HCT116 (cell line): ENCODE measurements around the gene CHAF1A. TPM values are rescaled to one million over a fixed set of nuclear protein-coding genes. Genes with fewer than 3 reads are reported as not detected.
A peak's percentile ranks its signal among the peaks of the same experiment; 100 is the strongest.

ENCODE experiments used
- ATAC-seq: fragments of 200-7000 bp; cut with Tn5 transposase; 2 replicates; pipeline ENCODE4 v1.9.1; 2020; ENCODE audit warnings: mild to moderate bottlenecking, moderate library complexity
- BruUV-seq: library from RNA; stranded (reverse); fragments of 400-500 nt; replicated peaks from 2 replicates; lab custom pipeline; 2021; lab: Mats Ljungman, UMichigan
- CTCF ChIA-PET: fragments of 300-600 bp; sonication (Branson Sonifier 250); formaldehyde crosslinking; loops from one replicate; lab custom pipeline; 2021; ENCODE audit warnings: antibody characterized with exemption; lab: Charles Lee
- POLR2A ChIA-PET: fragments of 300-600, 350-600 bp; sonication (Branson Sonifier 250); formaldehyde crosslinking; loops from one replicate; lab custom pipeline; 2021; ENCODE audit warnings: antibody characterized with exemption; lab: Charles Lee
- RAD21 ChIA-PET, 2 experiments: fragments of 300-600 bp; sonication (Branson Sonifier 250); formaldehyde crosslinking; loops; one replicate each; lab custom pipeline; 2023; ENCODE audit warnings: low total read pairs in 2 of 2; ENCODE audit not compliant: uncharacterized antibody in 2 of 2, unreplicated experiment in 2 of 2, low non-redundant PET in 1 of 2; lab: Charles Lee
- DNase-seq: peaks from one replicate; pipeline ENCODE4 v3.0.0-alpha.2; 2010; ENCODE audit warnings: low read depth, low spot score
- H2AFZ ChIP-seq: fragments of 200-600 bp; shearing (Covaris generic), sonication (generic); 2 replicates; pipeline ENCODE4 v1.6.1; 2017; ENCODE audit warnings: low read depth, mixed run types, mixed read lengths, antibody characterized with exemption, low read length; ENCODE audit not compliant: poor library complexity, severe bottlenecking
- H3K27ac ChIP-seq: 2 replicates; pipeline ENCODE4 v1.5.1; 2012; ENCODE audit warnings: low read depth, low read length
- H3K27me3 ChIP-seq: fragments of 200-600 bp; sonication (generic); 2 replicates; pipeline ENCODE4 v1.6.1; 2016; ENCODE audit warnings: mixed run types, low read length, mixed read lengths; ENCODE audit not compliant: insufficient read depth
- H3K36me3 ChIP-seq, 2 experiments: fragments of 200-500 bp in 1 of 2; fragments of 200-600 bp in 1 of 2; sonication (Bioruptor generic) in 1 of 2; sonication (generic) in 1 of 2; 2 replicates each; pipeline versions ENCODE4 v1.5.1 to v1.6.1; 2014 to 2016; ENCODE audit warnings: low read length in 2 of 2, inconsistent platforms in 1 of 2, mixed read lengths in 1 of 2, mixed run types in 1 of 2; ENCODE audit not compliant: insufficient read depth in 2 of 2, control insufficient read depth in 1 of 2
- H3K4me1 ChIP-seq, 2 experiments: fragments of 200-600 bp in 1 of 2; sonication (generic) in 1 of 2; 2 replicates each; pipeline versions ENCODE4 v1.5.1 to v1.6.1; 2012 to 2017; ENCODE audit warnings: low read length in 2 of 2, inconsistent platforms in 1 of 2, mild to moderate bottlenecking in 1 of 2, mixed read lengths in 1 of 2, mixed run types in 1 of 2, moderate library complexity in 1 of 2; ENCODE audit not compliant: insufficient read depth in 2 of 2, control insufficient read depth in 1 of 2
- H3K4me2 ChIP-seq: fragments of 200-600 bp; sonication (generic); 2 replicates; pipeline ENCODE4 v1.6.1; 2017; ENCODE audit warnings: mixed run types, low read length, mixed read lengths
- H3K4me3 ChIP-seq, 2 experiments: fragments of 200-600 bp in 1 of 2; sonication (generic) in 1 of 2; replicated peaks in 1 of 2; 2 replicates each; pipeline ENCODE4 v1.5.1; 2011 to 2016; ENCODE audit warnings: low read length in 2 of 2, control low read depth in 1 of 2, low read depth in 1 of 2, mild to moderate bottlenecking in 1 of 2, mixed read lengths in 1 of 2, mixed run types in 1 of 2
- H3K79me2 ChIP-seq: fragments of 200-600 bp; sonication (generic); 2 replicates; pipeline ENCODE4 v1.6.1; 2017; ENCODE audit warnings: mild to moderate bottlenecking, mixed run types, low read length, moderate library complexity, mixed read lengths; ENCODE audit not compliant: insufficient read depth
- H3K9ac ChIP-seq: fragments of 200-600 bp; sonication (generic); 2 replicates; pipeline ENCODE4 v1.6.1; 2016; ENCODE audit warnings: low read length, mixed read lengths
- H3K9me2 ChIP-seq: fragments of 200-600 bp; sonication (generic), shearing (Covaris generic); 2 replicates; pipeline ENCODE4 v1.6.1; 2017; ENCODE audit warnings: mixed run types, mild to moderate bottlenecking, moderate library complexity; ENCODE audit not compliant: insufficient read depth
- H3K9me3 ChIP-seq, 2 experiments: fragments of 200-500 bp in 1 of 2; fragments of 200-600 bp in 1 of 2; sonication (Bioruptor generic) in 1 of 2; sonication (generic) in 1 of 2; 2 replicates each; pipeline ENCODE4 v1.6.1; 2014 to 2017; ENCODE audit warnings: low read length in 2 of 2, mixed read lengths in 2 of 2, inconsistent platforms in 1 of 2, low read depth in 1 of 2, mild to moderate bottlenecking in 1 of 2, mixed run types in 1 of 2, moderate library complexity in 1 of 2; ENCODE audit not compliant: control insufficient read depth in 1 of 2, insufficient read depth in 1 of 2
- H4K20me1 ChIP-seq: fragments of 200-600 bp; sonication (generic), shearing (Covaris generic); 2 replicates; pipeline ENCODE4 v1.6.1; 2017; ENCODE audit warnings: mixed run types, mild to moderate bottlenecking, moderate library complexity; ENCODE audit not compliant: insufficient read depth
- FOSL1 ChIP-seq: IDR thresholded peaks from 2 replicates; pipeline ENCODE4 v1.6.1; 2012; ENCODE audit warnings: low read depth
- POLR2AphosphoS5 ChIP-seq: IDR thresholded peaks from 2 replicates; pipeline ENCODE4 v1.6.1; 2011; ENCODE audit warnings: mild to moderate bottlenecking, low read depth, low read length, moderate library complexity
- RAD21 ChIP-seq: IDR thresholded peaks from 2 replicates; pipeline ENCODE4 v1.6.1; 2012; ENCODE audit warnings: low read depth, mild to moderate bottlenecking
- SIN3A ChIP-seq: IDR thresholded peaks from 2 replicates; pipeline ENCODE4 v1.6.1; 2012; ENCODE audit warnings: low read depth
- intact Hi-C: fragments of 100-400 bp; cut with micrococcal nuclease; formaldehyde crosslinking; loops from 2 replicates; pipeline ENCODE4 v1.10.0; 2022
- total RNA-seq: library from RNA; stranded (reverse); gene quantifications from one replicate; pipeline ENCODE4 v1.2.1, GENCODE V29; 2021; ENCODE audit not compliant: unreplicated experiment

The CHAF1A gene
- total RNA-seq, 1 experiment from 2014 or later = 69.9 TPM

DNA sequence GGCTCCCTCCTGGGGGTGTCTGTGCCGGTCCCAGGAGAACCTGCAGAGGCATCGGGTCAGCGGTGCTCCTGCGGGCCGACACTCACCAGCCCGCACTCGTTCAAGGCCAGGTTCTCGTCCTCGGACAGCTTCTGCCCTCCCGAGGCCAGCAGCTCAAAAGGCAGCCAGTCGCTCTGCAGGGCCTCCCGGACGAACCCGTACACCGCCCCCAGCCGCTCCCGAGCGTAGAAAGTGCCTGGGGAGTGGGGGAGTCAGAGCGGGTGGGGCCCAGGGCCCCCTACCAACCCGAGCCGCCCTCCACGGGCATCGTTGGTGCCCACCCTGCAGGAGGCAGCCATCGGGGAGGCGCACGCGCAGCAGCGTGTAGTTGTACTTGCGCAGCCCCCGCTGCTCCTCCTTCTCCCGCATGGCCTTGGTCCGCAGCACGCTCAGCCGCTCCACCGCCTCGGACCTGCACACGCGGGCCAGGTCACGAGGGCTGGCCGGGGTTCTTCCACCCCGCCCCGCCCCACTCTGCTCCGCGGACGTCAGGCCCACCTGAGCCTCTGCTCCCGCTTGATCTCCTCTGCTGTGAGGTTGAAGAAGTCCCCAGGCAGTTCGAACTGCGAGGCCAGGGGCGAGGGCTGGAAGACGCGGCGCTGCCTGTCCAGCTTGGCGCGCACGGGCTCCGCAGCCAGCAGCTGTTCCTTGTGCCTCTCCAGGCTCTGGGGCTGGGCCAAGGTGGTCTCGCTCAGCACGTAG is 43.7 kb downstream of the CHAF1A start:
- no peaks in the 10 kb centered on the region for H3K9me2 ChIP-seq
- peaks cover 5 to 18% of the 10 kb centered on the region in 2 experiments for H3K36me3 ChIP-seq
- no peaks in the 10 kb centered on the region for H3K9me3 ChIP-seq
- DNase-seq (no peak), ATAC-seq (no peak; the same call in 1 of the 2 replicates)
- H2AFZ ChIP-seq = no peak overlapping the region
- H3K4me2 ChIP-seq = no peak overlapping the region
- no peak overlapping the region; the same call in 1 of the 2 replicates for H3K27ac ChIP-seq
- RAD21 ChIA-PET = no interaction called here
- intact Hi-C loops = no loop called here
- no peaks in the 10 kb centered on the region for H3K4me1 ChIP-seq
- no TSS peak for BruUV-seq
- H3K79me2 ChIP-seq = no peaks in the 10 kb centered on the region
- H3K27me3 ChIP-seq = no peaks in the 10 kb centered on the region
- H4K20me1 ChIP-seq = no peaks in the 10 kb centered on the region
- CTCF ChIA-PET = no interaction called here
- no peak overlapping the region for H3K9ac ChIP-seq
- H3K4me3 ChIP-seq = no peak overlapping the region
- POLR2A ChIA-PET = no interaction called here
- 0 out of 2 replicates have a peak, but pooled peaks have one; percentile 21 for TF ChIP-seq POLR2AphosphoS5
- no peak for TF ChIP-seq RAD21

DNA sequence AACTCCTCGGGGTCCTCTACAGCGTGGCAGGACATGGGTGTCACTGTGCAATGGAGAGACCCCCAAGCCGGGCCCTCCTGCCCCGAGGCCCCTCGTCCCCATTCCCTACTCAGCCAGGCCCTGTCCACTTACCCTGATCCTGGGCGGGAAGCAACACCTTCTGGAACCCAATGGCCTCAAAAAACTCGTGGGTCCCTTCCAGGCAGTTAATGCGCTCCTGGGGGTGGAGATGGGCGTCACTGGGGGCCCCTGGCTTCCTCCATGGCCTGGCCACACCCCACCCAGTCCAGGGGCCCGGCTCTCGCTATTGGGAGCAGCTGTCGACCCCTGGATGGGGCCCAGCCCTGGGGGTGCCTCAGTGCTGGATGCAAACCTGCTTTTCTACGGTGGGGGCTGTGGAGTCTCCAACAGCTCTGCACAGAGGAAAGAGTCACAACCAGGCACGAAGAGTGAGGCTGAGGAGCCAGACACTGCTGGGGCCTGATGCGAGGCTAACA is 44.3 kb downstream of the CHAF1A start:
- no TSS peak for BruUV-seq
- POLR2A ChIA-PET = no interaction called here
- CTCF ChIA-PET = no interaction called here

More for the DNA sequence above, 44.3 kb downstream of the CHAF1A start:
- Histone ChIP-seq H3K27ac (no peak overlapping the region), H3K9me3 (no peaks in the 10 kb centered on the region), H3K27me3 (no peaks in the 10 kb centered on the region), H3K4me3 (no peak overlapping the region), H3K9me2 (no peaks in the 10 kb centered on the region), H4K20me1 (no peaks in the 10 kb centered on the region), H3K4me2 (no peak overlapping the region), H3K79me2 (no peaks in the 10 kb centered on the region), H3K9ac (no peak overlapping the region), H2AFZ (no peak overlapping the region), H3K36me3 (peaks cover 5 to 18% of the 10 kb centered on the region in 2 experiments), H3K4me1 (no peaks in the 10 kb centered on the region)
- intact Hi-C loops = no loop called here
- RAD21 ChIA-PET = no interaction called here
- DNase-seq = no peak
- no peak for TF ChIP-seq SIN3A
- no peak for TF ChIP-seq FOSL1
- no peak for ATAC-seq
